Mammary epithelial cell (primary cell): Measurements from ENCODE around the gene RHBDF1.

ENCODE experiments used
- CTCF ChIP-seq, 2 donors: IDR thresholded peaks in 1 of 2; conservative IDR thresholded peaks in 1 of 2; 2 replicates each; pipeline ENCODE4 v1.5.1; 2011 to 2012; ENCODE audit warnings: inconsistent platforms in 2 of 2, low read length in 2 of 2, mild to moderate bottlenecking in 2 of 2, control low read depth in 1 of 2, low read depth in 1 of 2; ENCODE audit not compliant: insufficient read depth in 1 of 2; ENCODE audit errors: extremely low read depth in 1 of 2
- EZH2 ChIP-seq: IDR thresholded peaks from 2 replicates; pipeline ENCODE4 v1.6.1; 2012; ENCODE audit warnings: low read length, inconsistent platforms, borderline replicate concordance

- TF ChIP-seq CTCF (conservative IDR thresholded peaks at IDR 0.05 in 1 of 2, IDR thresholded peaks at IDR 0.05 in 1 of 2; ENCODE audit: extremely low read depth in 1 of 2, insufficient read depth in 1 of 2, low read depth in 1 of 2, low read length in 2 of 2) (peak; percentile 92 to 98), EZH2 (no peak)
Observed at GRCh38 chr16:96935-97381, 24.5 kb upstream of the RHBDF1 start.
